ENCODE results near the gene NATD1.

DNA sequence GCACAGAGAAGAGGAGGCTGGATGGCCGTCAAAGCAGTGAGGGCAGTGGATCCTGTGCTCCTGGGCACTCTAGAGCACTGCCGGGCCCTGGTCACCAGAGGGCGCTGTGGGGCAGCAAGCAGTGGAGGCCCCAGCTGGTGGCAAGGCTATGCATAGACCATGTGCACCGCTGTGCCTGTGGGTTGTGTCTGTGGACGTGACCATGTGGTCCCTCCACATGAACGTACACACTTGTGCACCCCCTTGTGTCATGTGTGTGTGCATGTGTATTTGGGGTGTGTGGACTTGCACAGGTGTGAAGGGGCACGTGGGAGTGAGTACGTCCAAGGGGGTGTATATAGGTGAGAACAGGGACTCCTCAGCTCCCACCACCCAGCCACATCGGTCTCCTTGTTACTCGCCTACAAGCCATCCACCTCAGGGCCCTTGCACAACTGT is 26.9 kb upstream of the NATD1 start:
- TF ChIP-seq, protein P1, sequence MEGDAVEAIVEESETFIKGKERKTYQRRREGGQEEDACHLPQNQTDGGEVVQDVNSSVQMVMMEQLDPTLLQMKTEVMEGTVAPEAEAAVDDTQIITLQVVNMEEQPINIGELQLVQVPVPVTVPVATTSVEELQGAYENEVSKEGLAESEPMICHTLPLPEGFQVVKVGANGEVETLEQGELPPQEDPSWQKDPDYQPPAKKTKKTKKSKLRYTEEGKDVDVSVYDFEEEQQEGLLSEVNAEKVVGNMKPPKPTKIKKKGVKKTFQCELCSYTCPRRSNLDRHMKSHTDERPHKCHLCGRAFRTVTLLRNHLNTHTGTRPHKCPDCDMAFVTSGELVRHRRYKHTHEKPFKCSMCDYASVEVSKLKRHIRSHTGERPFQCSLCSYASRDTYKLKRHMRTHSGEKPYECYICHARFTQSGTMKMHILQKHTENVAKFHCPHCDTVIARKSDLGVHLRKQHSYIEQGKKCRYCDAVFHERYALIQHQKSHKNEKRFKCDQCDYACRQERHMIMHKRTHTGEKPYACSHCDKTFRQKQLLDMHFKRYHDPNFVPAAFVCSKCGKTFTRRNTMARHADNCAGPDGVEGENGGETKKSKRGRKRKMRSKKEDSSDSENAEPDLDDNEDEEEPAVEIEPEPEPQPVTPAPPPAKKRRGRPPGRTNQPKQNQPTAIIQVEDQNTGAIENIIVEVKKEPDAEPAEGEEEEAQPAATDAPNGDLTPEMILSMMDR (IDR thresholded peaks at IDR 0.05; ENCODE audit: low read depth, low read length, missing input control) = peak; percentile 98
- no peak for TF ChIP-seq TAF1 (conservative IDR thresholded peaks at IDR 0.05)
- TF ChIP-seq RAD21 (IDR thresholded peaks at IDR 0.05) = peak; percentile 94 to 99
- TF ChIP-seq YY1 (IDR thresholded peaks at IDR 0.05) = no peak

Measured in liver (tissue), 3 donors.